Measurements from ENCODE around the gene ZNF71. TPM values are rescaled to one million over a fixed set of nuclear protein-coding genes. Genes with fewer than 3 reads are reported as not detected.

Gene ZNF71
- total RNA-seq, 1 donor from 2014 or later: 19.5 TPM

GRCh38 chr19:56608274-56608964, 13.3 kb downstream of the ZNF71 start:
- TF ChIP-seq, protein P1, sequence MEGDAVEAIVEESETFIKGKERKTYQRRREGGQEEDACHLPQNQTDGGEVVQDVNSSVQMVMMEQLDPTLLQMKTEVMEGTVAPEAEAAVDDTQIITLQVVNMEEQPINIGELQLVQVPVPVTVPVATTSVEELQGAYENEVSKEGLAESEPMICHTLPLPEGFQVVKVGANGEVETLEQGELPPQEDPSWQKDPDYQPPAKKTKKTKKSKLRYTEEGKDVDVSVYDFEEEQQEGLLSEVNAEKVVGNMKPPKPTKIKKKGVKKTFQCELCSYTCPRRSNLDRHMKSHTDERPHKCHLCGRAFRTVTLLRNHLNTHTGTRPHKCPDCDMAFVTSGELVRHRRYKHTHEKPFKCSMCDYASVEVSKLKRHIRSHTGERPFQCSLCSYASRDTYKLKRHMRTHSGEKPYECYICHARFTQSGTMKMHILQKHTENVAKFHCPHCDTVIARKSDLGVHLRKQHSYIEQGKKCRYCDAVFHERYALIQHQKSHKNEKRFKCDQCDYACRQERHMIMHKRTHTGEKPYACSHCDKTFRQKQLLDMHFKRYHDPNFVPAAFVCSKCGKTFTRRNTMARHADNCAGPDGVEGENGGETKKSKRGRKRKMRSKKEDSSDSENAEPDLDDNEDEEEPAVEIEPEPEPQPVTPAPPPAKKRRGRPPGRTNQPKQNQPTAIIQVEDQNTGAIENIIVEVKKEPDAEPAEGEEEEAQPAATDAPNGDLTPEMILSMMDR (IDR thresholded peaks at IDR 0.05; ENCODE audit: unreplicated experiment): no peak
- Mint-ChIP-seq H3K4me1 (no peaks in the 10 kb centered on the region), H3K27me3 (ENCODE audit: low read depth) (no peaks in the 10 kb centered on the region), H3K4me3 (no peak overlapping the region), H3K36me3 (peaks cover 92% of the 10 kb centered on the region), H3K9me3 (peaks cover 82% of the 10 kb centered on the region), H3K27ac (no peak overlapping the region)
- no peak for DNase-seq (ENCODE audit: low spot score in 2 of 2, unreplicated experiment in 2 of 2)

DNA sequence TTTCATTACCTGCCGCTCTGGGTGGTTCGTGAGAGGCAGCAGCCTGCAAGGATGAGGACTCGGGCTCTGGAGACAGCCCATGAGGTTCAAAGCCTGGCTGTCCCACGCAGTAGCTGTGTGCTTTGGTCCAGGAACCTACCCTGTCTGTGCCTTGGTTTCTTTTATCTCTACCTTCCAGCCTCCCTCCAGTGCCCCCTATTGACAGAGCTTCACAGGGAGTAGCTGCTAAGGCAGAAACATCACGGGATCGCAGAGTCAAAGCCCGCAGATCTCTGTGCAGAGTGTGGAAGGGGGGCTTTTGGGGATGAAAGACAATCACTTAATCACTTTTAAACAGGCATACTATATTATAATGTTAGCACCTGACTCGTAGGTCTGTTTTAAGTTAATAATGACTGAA, 16.2 kb downstream of the ZNF71 start:
- Mint-ChIP-seq H3K4me1 (no peaks in the 10 kb centered on the region), H3K27ac (no peak overlapping the region), H3K27me3 (ENCODE audit: low read depth) (no peaks in the 10 kb centered on the region), H3K36me3 (peaks cover 94% of the 10 kb centered on the region), H3K9me3 (peaks cover 93% of the 10 kb centered on the region), H3K4me3 (no peak overlapping the region)
- DNase-seq (ENCODE audit: low spot score in 2 of 2, unreplicated experiment in 2 of 2): no peak
- TF ChIP-seq, protein P1 (IDR thresholded peaks at IDR 0.05; ENCODE audit: unreplicated experiment): no peak

- H3K36me3 Mint-ChIP-seq: peaks cover 96% of the 10 kb centered on the region
- TF ChIP-seq, protein P1 (IDR thresholded peaks at IDR 0.05; ENCODE audit: unreplicated experiment): no peak
- no peak overlapping the region for H3K4me3 Mint-ChIP-seq
- H3K4me1 Mint-ChIP-seq: no peaks in the 10 kb centered on the region
- H3K9me3 Mint-ChIP-seq: peaks cover 94% of the 10 kb centered on the region
- no peaks in the 10 kb centered on the region for H3K27me3 Mint-ChIP-seq (ENCODE audit: low read depth)
- DNase-seq (ENCODE audit: low spot score in 2 of 2, unreplicated experiment in 2 of 2): no peak
- no peak overlapping the region for H3K27ac Mint-ChIP-seq
Measured at GRCh38 chr19:56612737-56613136, 17.6 kb downstream of the ZNF71 start.

GRCh38 chr19:56613639-56614038, 18.5 kb downstream of the ZNF71 start:
- TF ChIP-seq, protein P1 (IDR thresholded peaks at IDR 0.05; ENCODE audit: unreplicated experiment): no peak
- peaks cover 91% of the 10 kb centered on the region for H3K9me3 Mint-ChIP-seq
- peaks cover 95% of the 10 kb centered on the region for H3K36me3 Mint-ChIP-seq
- no peaks in the 10 kb centered on the region for H3K4me1 Mint-ChIP-seq
- DNase-seq (ENCODE audit: low spot score in 2 of 2, unreplicated experiment in 2 of 2): no peak
- H3K4me3 Mint-ChIP-seq: no peak overlapping the region
- no peaks in the 10 kb centered on the region for H3K27me3 Mint-ChIP-seq (ENCODE audit: low read depth)
- H3K27ac Mint-ChIP-seq: no peak overlapping the region

GRCh38 chr19:56617531-56617930, 22.4 kb downstream of the ZNF71 start:
- TF ChIP-seq, protein P1 (IDR thresholded peaks at IDR 0.05; ENCODE audit: unreplicated experiment): no peak
- no peak for DNase-seq (ENCODE audit: low spot score in 2 of 2, unreplicated experiment in 2 of 2)
- Mint-ChIP-seq H3K4me1 (no peaks in the 10 kb centered on the region), H3K9me3 (peaks cover 79% of the 10 kb centered on the region), H3K27ac (no peak overlapping the region), H3K4me3 (no peak overlapping the region), H3K36me3 (peaks cover 94% of the 10 kb centered on the region), H3K27me3 (ENCODE audit: low read depth) (no peaks in the 10 kb centered on the region)

All from mesothelial cell of epicardium (in vitro differentiated cells).